Measurements from ENCODE around the gene RBM19. TPM values are rescaled to one million over a fixed set of nuclear protein-coding genes. Genes with fewer than 3 reads are reported as not detected.

Gene RBM19
- total RNA-seq, 1 experiment from 2014 or later = 29.2 TPM

DNA sequence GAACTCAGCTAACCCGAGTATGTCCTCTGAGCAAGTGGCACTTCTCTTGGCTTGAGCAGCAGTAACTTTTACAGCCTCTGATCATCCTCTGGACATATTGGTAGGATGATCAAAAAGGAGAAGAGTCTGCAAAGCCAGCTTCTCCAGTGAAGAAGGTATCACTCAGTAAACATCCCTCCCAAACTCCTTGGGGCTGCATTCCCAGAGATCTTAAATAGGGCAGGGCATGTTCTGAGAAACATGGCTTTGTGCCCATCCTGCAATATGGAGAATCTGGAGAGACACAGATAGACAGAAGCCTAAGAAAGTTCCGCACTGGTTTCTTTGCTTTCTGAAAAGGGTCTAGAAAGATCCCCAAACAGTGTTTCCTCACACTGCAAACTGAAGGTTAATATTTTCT lies 65.4 kb downstream of the RBM19 start:
- no peak for TF ChIP-seq CTCF (IDR thresholded peaks at IDR 0.05; ENCODE audit: unreplicated experiment)
- POLR2A ChIA-PET = no interaction called here
- CTCF ChIA-PET = interaction anchor here (0.9 kb wide), 1 partner anchor 9 kb away, joined by 4 read pairs; no protein-coding TSS in a partner anchor
- BruUV-seq (replicated peaks) = no TSS peak
- no peaks in the 10 kb centered on the region for H3K4me1 Mint-ChIP-seq (ENCODE audit: insufficient read depth, unreplicated experiment)
- intact Hi-C loops (cut with micrococcal nuclease) = no loop called here
- no peaks in the 10 kb centered on the region for H3K27me3 Mint-ChIP-seq (ENCODE audit: insufficient read depth, unreplicated experiment)
- no peak for DNase-seq (ENCODE audit: unreplicated experiment)
- peaks cover under 1% of the 10 kb centered on the region for H3K9me3 Mint-ChIP-seq (ENCODE audit: unreplicated experiment)
- no peak overlapping the region for H3K27ac Mint-ChIP-seq (ENCODE audit: low read depth, unreplicated experiment)
- peaks cover 20% of the 10 kb centered on the region for H3K36me3 Mint-ChIP-seq (ENCODE audit: insufficient read depth, unreplicated experiment)
- H3K4me3 Mint-ChIP-seq (ENCODE audit: unreplicated experiment) = no peak overlapping the region

GRCh38 chr12:113899561-113900471 lies 66.3 kb downstream of the RBM19 start:
- Mint-ChIP-seq H3K9me3 (ENCODE audit: unreplicated experiment) (no peaks in the 10 kb centered on the region), H3K4me3 (ENCODE audit: unreplicated experiment) (no peak overlapping the region), H3K27me3 (ENCODE audit: insufficient read depth, unreplicated experiment) (no peaks in the 10 kb centered on the region), H3K27ac (ENCODE audit: low read depth, unreplicated experiment) (no peak overlapping the region), H3K4me1 (ENCODE audit: insufficient read depth, unreplicated experiment) (no peaks in the 10 kb centered on the region), H3K36me3 (ENCODE audit: insufficient read depth, unreplicated experiment) (peaks cover 17% of the 10 kb centered on the region)
- intact Hi-C loops (cut with micrococcal nuclease) = no loop called here
- CTCF ChIA-PET = interaction anchor here (0.9 kb wide), 1 partner anchor 10 kb away, joined by 4 read pairs; no protein-coding TSS in a partner anchor
- POLR2A ChIA-PET = no interaction called here
- DNase-seq (ENCODE audit: unreplicated experiment) = no peak
- no TSS peak for BruUV-seq (replicated peaks)
- no peak for TF ChIP-seq CTCF (IDR thresholded peaks at IDR 0.05; ENCODE audit: unreplicated experiment)

GRCh38 chr12:113899042-113899560 lies 67.0 kb downstream of the RBM19 start:
- Mint-ChIP-seq H3K27me3 (ENCODE audit: insufficient read depth, unreplicated experiment) (no peaks in the 10 kb centered on the region), H3K36me3 (ENCODE audit: insufficient read depth, unreplicated experiment) (peaks cover 17% of the 10 kb centered on the region), H3K9me3 (ENCODE audit: unreplicated experiment) (no peaks in the 10 kb centered on the region), H3K27ac (ENCODE audit: low read depth, unreplicated experiment) (no peak overlapping the region), H3K4me1 (ENCODE audit: insufficient read depth, unreplicated experiment) (no peaks in the 10 kb centered on the region), H3K4me3 (ENCODE audit: unreplicated experiment) (no peak overlapping the region)
- no TSS peak for BruUV-seq (replicated peaks)
- DNase-seq (ENCODE audit: unreplicated experiment) = no peak
- intact Hi-C loops (cut with micrococcal nuclease) = no loop called here
- ChIA-PET CTCF (no interaction called here), POLR2A (no interaction called here)
- no peak for TF ChIP-seq CTCF (IDR thresholded peaks at IDR 0.05; ENCODE audit: unreplicated experiment)

DNA sequence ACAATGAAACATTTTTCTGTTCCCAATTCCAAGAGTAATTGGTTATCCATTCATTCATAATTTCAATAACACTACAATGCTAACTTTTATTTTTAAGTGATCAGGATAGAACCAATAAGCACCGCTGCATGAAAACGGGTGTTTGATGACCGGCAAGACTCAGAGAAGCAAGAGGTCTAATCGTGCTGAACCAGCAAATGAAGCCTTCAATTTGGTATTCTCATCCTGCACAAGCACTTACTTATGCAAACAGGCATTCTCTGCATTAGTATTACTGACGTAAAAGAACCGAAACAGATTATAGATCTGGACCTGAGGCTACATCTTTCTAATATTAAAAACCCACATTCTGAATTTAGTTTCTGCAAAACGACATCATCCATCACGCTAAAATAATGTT lies 67.7 kb downstream of the RBM19 start:
- intact Hi-C loops (cut with micrococcal nuclease) = no loop called here
- TF ChIP-seq CTCF (IDR thresholded peaks at IDR 0.05; ENCODE audit: unreplicated experiment) = no peak
- POLR2A ChIA-PET = no interaction called here
- Mint-ChIP-seq H3K36me3 (ENCODE audit: insufficient read depth, unreplicated experiment) (peaks cover 11% of the 10 kb centered on the region), H3K27ac (ENCODE audit: low read depth, unreplicated experiment) (no peak overlapping the region), H3K27me3 (ENCODE audit: insufficient read depth, unreplicated experiment) (no peaks in the 10 kb centered on the region), H3K4me1 (ENCODE audit: insufficient read depth, unreplicated experiment) (no peaks in the 10 kb centered on the region), H3K4me3 (ENCODE audit: unreplicated experiment) (no peak overlapping the region), H3K9me3 (ENCODE audit: unreplicated experiment) (no peaks in the 10 kb centered on the region)
- BruUV-seq (replicated peaks) = no TSS peak
- no peak for DNase-seq (ENCODE audit: unreplicated experiment)
- CTCF ChIA-PET = no interaction called here
